A204.1 (cell line): Measurements from ENCODE around the gene SLC9A9.
"Not testable (repeated sequence)": the region's sequence is repeated elsewhere in the genome, so short reads cannot be mapped to it uniquely, and the experiment has no call there.

Source experiments
- FAIRE-seq: peaks from 2 replicates; lab custom pipeline; 2012; peaks lifted over from hg19 to GRCh38; lab: Jason Lieb, UNC

Gene SLC9A9

DNA sequence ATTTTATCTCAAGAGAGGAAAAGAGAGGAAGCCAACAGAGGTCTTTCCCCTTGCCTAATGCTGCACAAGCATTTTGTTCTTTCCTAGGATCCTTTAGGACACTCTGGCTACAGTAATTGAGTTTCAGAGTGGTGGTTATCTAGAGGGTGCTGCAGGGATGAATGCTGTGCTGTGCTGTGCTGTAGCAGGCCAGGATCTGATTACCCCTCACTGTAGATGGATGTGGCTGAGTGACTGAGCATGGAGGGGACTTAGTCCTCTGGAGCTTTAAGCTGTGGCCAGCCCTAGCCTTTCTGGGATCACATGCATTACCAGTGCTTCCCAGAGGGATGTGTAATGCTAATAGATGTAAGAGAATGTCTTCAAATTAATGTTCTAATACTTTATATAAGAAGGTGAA is 94.8 kb downstream of the SLC9A9 start:
- no peak for FAIRE-seq

GRCh38 chr3:143753006-143753405 is 95.3 kb downstream of the SLC9A9 start:
- FAIRE-seq: no peak

DNA sequence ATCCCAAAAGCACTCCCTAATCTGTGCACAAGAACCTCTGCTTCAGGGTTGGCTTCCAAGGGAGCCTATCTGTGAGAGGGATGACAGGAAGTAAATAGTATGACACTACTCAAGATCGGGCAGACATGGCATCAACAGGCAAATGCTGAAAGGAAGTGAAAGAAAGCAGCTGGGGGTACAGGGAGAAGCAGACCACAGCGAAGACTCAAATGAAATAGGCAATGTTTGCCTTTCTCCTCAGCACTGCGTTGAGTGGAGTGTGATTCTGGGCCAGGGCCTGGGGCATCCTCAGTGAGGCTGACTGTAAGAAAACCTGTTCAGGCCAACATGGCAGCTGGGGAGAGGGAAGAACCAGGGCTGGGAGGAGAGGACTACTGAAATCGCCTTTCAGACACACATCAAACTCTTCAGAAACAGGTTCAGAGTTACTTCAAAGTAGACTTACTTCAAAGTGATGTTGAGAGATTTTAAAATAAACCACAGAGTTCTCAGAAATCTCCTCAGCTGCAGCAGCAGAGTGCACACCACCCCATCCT is 96.6 kb downstream of the SLC9A9 start:
- FAIRE-seq: no peak

- no peak for FAIRE-seq
These were observed 97.4 kb downstream of the SLC9A9 start for GRCh38 chr3:143750841-143751240.

GRCh38 chr3:143749926-143750325 is 98.3 kb downstream of the SLC9A9 start:
- no peak for FAIRE-seq

- no peak for FAIRE-seq
These were observed 111.2 kb downstream of the SLC9A9 start for GRCh38 chr3:143737065-143737464.

DNA sequence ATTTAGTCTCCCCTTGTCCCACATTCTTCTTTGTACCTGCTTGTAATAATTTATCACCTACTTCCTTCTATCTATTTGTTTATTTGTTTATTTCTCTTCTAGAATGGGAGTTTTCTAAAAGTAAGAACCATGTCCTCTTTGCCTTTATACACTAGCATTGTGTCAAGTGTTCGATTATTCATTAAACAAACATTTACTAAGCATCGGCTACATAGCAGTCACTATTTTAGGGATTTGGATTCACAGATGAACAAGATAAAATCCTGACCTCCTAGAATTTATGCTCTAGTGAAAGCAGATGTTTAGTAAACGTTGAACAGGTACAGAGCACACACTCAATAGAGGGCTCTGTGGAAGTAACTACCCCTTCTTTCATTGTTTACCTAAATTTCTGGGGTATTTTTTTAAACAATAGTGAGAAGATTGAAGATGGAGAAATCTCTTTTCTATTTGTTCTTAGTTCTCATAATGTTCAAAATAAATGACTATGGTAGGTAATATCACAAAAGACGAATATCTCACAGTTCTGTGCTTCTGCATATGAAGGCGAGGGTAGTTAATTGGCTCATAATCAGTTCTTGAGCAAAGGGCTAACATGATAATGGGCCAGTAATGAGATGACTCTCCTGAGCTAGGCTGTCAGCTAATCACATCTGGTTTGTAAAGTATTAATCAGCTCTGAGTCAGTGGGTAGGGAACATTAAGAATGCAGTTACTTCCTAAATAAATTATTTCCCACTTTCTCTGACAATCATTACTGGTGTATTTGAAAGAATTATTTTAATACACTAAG is 111.9 kb downstream of the SLC9A9 start:
- FAIRE-seq: no peak

DNA sequence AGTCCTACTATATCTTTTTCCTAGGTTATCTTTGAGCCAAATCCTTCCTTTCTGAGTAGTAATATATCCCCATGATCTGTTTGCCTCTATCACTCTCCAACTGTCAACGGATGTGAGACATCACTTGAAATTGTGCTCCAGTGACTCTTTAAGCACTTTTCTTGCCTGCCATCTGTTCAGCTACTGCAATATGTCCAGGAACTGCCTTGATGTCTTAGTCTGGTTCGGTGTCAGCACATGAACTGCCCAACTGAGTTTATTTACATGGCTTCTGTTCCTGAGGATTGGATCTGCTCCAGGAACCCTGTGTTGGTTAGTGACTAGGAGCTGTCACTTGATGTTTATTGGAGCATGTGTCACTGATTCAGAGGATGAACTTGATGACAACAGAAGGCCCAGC is 116.5 kb downstream of the SLC9A9 start:
- no peak for FAIRE-seq

- no peak for FAIRE-seq
These were observed 116.9 kb downstream of the SLC9A9 start for GRCh38 chr3:143731320-143731719.

DNA sequence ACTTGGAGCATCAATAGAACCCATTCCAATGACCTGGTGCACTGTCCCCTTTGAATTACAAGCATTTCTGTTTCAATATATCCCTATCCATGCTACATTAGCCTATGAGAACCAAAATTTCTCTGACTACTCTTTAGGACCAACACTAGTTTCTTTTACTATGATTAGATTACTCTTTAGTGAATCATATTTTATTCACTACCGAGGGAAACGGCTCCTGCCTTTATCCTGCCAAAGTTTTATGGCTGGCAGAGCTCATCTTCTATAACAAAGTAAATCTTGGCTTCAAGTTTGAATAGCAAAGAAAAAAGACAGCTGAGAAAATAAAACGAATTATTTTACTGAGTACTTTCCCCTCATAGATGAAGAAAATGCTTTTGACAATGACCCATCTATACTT is 120.9 kb downstream of the SLC9A9 start:
- FAIRE-seq: no peak

- no peak for FAIRE-seq
These were observed 121.5 kb downstream of the SLC9A9 start for GRCh38 chr3:143726727-143727126.

DNA sequence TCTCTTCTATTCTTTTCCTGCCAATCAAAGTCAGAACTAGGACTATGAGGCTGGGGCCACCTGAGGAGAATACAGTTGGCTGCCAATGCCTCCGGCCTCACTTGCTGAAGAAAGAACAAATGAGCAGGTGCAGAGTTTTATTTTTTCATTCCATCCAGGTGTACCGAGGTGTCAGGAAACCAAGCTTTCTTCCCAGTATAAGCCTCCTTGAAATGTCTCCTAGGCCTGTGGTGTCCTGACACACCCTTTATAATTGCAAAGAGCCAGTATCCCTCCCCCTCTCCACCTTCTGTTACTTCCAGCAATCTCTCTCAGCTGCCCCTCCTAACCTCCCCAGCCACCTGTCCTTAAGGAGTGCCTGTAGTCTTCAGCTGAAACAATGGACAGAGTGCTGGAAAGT is 127.9 kb downstream of the SLC9A9 start:
- FAIRE-seq: no peak

- FAIRE-seq: no peak
These were observed 129.8 kb downstream of the SLC9A9 start for GRCh38 chr3:143718463-143718862.

DNA sequence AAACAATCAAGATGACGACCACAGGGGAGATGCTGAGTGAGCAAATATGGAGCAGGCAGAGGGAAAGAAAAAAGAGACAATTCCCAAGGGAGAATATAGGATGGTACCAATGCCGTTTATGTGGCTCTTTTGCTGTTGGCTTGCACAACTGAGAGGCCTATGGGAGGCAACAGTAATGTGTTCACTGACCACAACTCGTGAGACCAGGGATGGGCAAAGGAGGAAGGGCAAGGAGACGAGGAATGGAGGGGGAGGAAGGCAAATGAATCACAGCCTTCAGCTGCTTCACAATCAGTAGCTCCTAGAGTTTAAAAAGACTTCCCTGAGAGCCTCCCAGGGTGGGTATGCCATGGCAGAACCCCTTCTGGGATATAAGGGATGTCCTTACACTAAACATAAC is 131.5 kb downstream of the SLC9A9 start:
- no peak for FAIRE-seq

DNA sequence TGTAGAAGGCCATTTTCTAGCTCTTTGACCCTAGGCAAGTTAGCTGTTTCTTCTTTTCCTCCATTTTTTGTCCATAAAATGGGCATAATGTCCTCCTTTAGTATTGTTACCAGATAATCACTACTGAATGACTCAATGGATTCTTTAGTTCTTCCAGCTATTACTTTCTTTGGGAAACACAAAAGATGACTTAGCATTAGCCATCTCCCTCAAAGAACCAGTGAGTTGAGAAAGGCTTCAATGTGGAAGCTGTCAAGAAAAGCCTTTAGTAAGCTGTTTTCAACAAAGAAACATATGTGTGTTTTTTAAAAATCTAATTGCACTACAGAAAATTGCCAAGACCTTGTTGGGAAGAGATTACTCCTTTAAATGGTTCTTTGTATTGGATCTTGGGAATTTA is 135.7 kb downstream of the SLC9A9 start:
- FAIRE-seq: no peak

GRCh38 chr3:143707848-143708247 is 140.4 kb downstream of the SLC9A9 start:
- FAIRE-seq: no peak

GRCh38 chr3:143700431-143700975 is 147.8 kb downstream of the SLC9A9 start:
- FAIRE-seq: no peak

- no peak for FAIRE-seq
These were observed 148.8 kb downstream of the SLC9A9 start for GRCh38 chr3:143699424-143699823.

- FAIRE-seq: no peak
These were observed 149.5 kb downstream of the SLC9A9 start for GRCh38 chr3:143698682-143699303.

- FAIRE-seq: no peak
These were observed 150.3 kb downstream of the SLC9A9 start for GRCh38 chr3:143697975-143698374.

DNA sequence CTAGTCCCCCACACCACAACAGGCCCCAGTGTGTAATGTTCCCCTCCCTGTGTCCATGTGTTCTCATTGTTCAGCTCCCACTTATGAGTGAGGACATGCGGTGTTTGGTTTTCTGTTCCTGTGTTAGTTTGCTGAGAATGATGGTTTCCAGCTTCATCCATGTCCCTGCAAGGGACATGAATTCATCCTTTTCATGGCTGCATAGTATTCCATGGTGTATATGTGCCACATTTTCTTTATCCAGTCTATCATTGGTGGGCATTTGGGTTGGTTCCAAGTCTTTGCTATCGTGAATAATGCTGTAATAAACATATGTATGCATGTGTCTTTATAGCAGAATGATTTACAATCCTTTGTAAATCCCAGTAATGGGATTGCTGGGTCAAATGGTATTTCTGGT is 152.9 kb downstream of the SLC9A9 start:
- not testable (repeated sequence) for FAIRE-seq

- no peak for FAIRE-seq
These were observed 154.8 kb downstream of the SLC9A9 start for GRCh38 chr3:143693506-143693905.

DNA sequence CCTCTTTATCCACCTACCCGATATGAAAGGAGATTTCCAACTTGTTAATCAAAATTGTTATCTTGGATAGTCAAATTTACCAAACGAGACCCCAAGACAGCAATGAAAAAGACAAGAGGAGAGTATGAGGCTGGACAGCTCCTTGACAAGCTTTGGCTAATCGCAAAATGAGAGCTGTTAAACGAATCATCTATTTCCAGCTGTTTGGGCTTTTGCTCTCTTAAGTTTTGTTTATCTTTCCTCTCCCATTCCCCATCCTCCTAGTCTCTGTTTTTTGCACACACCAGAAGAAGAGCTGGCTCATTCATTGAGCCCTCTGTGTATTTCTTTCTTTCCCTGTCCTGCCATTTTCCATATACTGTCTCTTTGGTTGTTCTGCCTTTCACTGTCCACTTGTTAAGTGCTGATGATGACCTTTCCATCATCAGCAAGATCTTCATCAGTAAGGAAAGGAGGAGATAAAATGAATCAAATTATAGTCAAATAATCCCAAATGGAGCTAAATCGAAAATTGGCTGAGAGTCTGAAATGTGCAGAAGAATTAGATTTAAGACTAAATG is 161.6 kb downstream of the SLC9A9 start:
- FAIRE-seq: no peak
